Endothelial cell of umbilical vein (primary cell): ENCODE data around the gene GOLGA6A. TPM values are rescaled to one million over a fixed set of nuclear protein-coding genes. Genes with fewer than 3 reads are reported as not detected.
"Not testable (repeated sequence)": the region's sequence is repeated elsewhere in the genome, so short reads cannot be mapped to it uniquely, and the experiment has no call there.

Experiments
- Bru-seq: library from RNA; stranded (reverse); fragments of 400-500 nt; gene quantifications from one replicate; lab custom pipeline; 2021; lab: Mats Ljungman, UMichigan
- BruChase-seq, 2 experiments: library from RNA; stranded (reverse); fragments of 400-500 nt; gene quantifications; one replicate each; lab custom pipeline; 2021; lab: Mats Ljungman, UMichigan
- BruUV-seq: library from RNA; stranded (reverse); fragments of 400-500 nt; replicated peaks from 2 replicates; lab custom pipeline; 2021; lab: Mats Ljungman, UMichigan
- CTCF ChIA-PET: fragments of 300-600, 350-600 bp; sonication (Branson Sonifier 250); formaldehyde crosslinking; loops from one replicate; lab custom pipeline; 2021; ENCODE audit warnings: antibody characterized with exemption, inconsistent platforms; lab: Charles Lee
- POLR2A ChIA-PET: fragments of 300-600, 350-600 bp; sonication (Branson Sonifier 250); formaldehyde crosslinking; loops from one replicate; lab custom pipeline; 2021; ENCODE audit warnings: antibody characterized with exemption, inconsistent platforms; lab: Charles Lee
- DNase-seq: peaks from one replicate; pipeline ENCODE4 v3.0.0-alpha.2; 2011; ENCODE audit warnings: low read depth, low spot score
- FAIRE-seq: peaks from 2 replicates; lab custom pipeline; 2011; peaks lifted over from hg19 to GRCh38; lab: Jason Lieb, UNC
- H2AFZ ChIP-seq: 2 replicates; pipeline ENCODE4 v1.6.0; 2012; ENCODE audit warnings: low read depth, low read length, control low read depth, inconsistent platforms
- H3K27ac ChIP-seq: 2 replicates; pipeline ENCODE4 v1.5.1; 2011; ENCODE audit warnings: low read depth, mild to moderate bottlenecking, control low read depth, low read length, moderate library complexity; ENCODE audit not compliant: insufficient read depth
- H3K27me3 ChIP-seq, 2 experiments: 2 replicates each; pipeline versions ENCODE4 v1.6.0 to v1.6.1; 2011; ENCODE audit warnings: low read length in 2 of 2, mixed read lengths in 1 of 2; ENCODE audit not compliant: control insufficient read depth in 2 of 2, insufficient read depth in 2 of 2
- H3K36me3 ChIP-seq, 2 experiments: 2 replicates in 1 of 2; 3 replicates in 1 of 2; pipeline ENCODE4 v1.5.1; 2011; ENCODE audit warnings: low read length in 2 of 2, mild to moderate bottlenecking in 1 of 2, moderate library complexity in 1 of 2; ENCODE audit not compliant: control insufficient read depth in 2 of 2, insufficient read depth in 2 of 2; ENCODE audit errors: extremely low read depth in 1 of 2
- H3K4me1 ChIP-seq: 3 replicates; pipeline ENCODE4 v1.5.1; 2011; ENCODE audit warnings: mild to moderate bottlenecking, low read length; ENCODE audit not compliant: control insufficient read depth, insufficient read depth; ENCODE audit errors: extremely low read depth
- H3K4me2 ChIP-seq: 2 replicates; pipeline ENCODE4 v1.6.1; 2011; ENCODE audit warnings: low read length, control low read depth, mixed read lengths; ENCODE audit not compliant: insufficient read depth
- H3K4me3 ChIP-seq, 3 experiments: fragments of 200-600 bp in 1 of 3; sonication (generic), shearing (Covaris generic) in 1 of 3; replicated peaks in 1 of 3; 2 replicates each; pipeline ENCODE4 v1.5.1; 2011 to 2016; ENCODE audit warnings: control low read depth in 3 of 3, low read length in 3 of 3, mild to moderate bottlenecking in 2 of 3, inconsistent platforms in 1 of 3, low read depth in 1 of 3, moderate library complexity in 1 of 3; ENCODE audit not compliant: insufficient read depth in 1 of 3
- H3K79me2 ChIP-seq: 2 replicates; pipeline ENCODE4 v1.6.0; 2012; ENCODE audit warnings: low read length, inconsistent platforms; ENCODE audit not compliant: control insufficient read depth, insufficient read depth
- H3K9ac ChIP-seq: replicated peaks from 2 replicates; pipeline ENCODE3; 2011; ENCODE audit warnings: low read length, control low read depth; ENCODE audit not compliant: insufficient read depth; ENCODE audit errors: extremely low read depth
- H3K9me1 ChIP-seq: replicated peaks from 3 replicates; pipeline ENCODE4 v1.6.0; 2011; ENCODE audit warnings: mild to moderate bottlenecking, low read length; ENCODE audit not compliant: control insufficient read depth, insufficient read depth; ENCODE audit errors: extremely low read depth
- H3K9me3 ChIP-seq: replicated peaks from 2 replicates; pipeline ENCODE4 v1.5.1; 2012; ENCODE audit warnings: low read length, inconsistent platforms; ENCODE audit not compliant: control insufficient read depth, insufficient read depth
- H4K20me1 ChIP-seq: replicated peaks from 2 replicates; pipeline ENCODE3; 2011; ENCODE audit warnings: mild to moderate bottlenecking, low read length; ENCODE audit not compliant: control insufficient read depth, insufficient read depth; ENCODE audit errors: extremely low read depth
- CTCF ChIP-seq, 2 donors: IDR thresholded peaks; 1 replicate in 1 of 2; 2 replicates in 1 of 2; pipeline ENCODE4 v1.5.1; 2011; ENCODE audit warnings: low read length in 2 of 2, mild to moderate bottlenecking in 2 of 2, moderate library complexity in 2 of 2, control low read depth in 1 of 2, inconsistent platforms in 1 of 2, low read depth in 1 of 2; ENCODE audit not compliant: insufficient read depth in 1 of 2; ENCODE audit errors: extremely low read depth in 1 of 2
- EZH2 ChIP-seq: IDR thresholded peaks from 2 replicates; pipeline ENCODE4 v1.6.1; 2012; ENCODE audit warnings: borderline replicate concordance, low read depth, mild to moderate bottlenecking, moderate library complexity, low read length, inconsistent platforms; ENCODE audit not compliant: severe bottlenecking
- FOS ChIP-seq: IDR thresholded peaks from 2 replicates; pipeline ENCODE4 v1.6.1; 2011; ENCODE audit warnings: mild to moderate bottlenecking, low read length, moderate library complexity, borderline replicate concordance; ENCODE audit not compliant: insufficient read depth
- GATA2 ChIP-seq: IDR thresholded peaks from 2 replicates; pipeline ENCODE4 v1.7.0; 2011; ENCODE audit warnings: low read depth, mild to moderate bottlenecking, moderate library complexity, mixed read lengths, low read length; ENCODE audit not compliant: insufficient read length, insufficient read depth
- JUN ChIP-seq: IDR thresholded peaks from 2 replicates; pipeline ENCODE4 v1.6.1; 2011; ENCODE audit warnings: borderline replicate concordance, low read depth; ENCODE audit not compliant: insufficient read length, insufficient read depth
- MAX ChIP-seq: IDR thresholded peaks from 2 replicates; pipeline ENCODE4 v1.6.1; 2011; ENCODE audit not compliant: insufficient read depth, insufficient read length
- MYC ChIP-seq: IDR thresholded peaks from one replicate; pipeline ENCODE4 v1.6.1; 2011; ENCODE audit warnings: mild to moderate bottlenecking, low read depth, low read length
- POLR2A ChIP-seq: IDR thresholded peaks from 2 replicates; pipeline ENCODE4 v1.6.1; 2012; ENCODE audit warnings: low read depth, mild to moderate bottlenecking, control low read depth, low read length
- POLR2AphosphoS5 ChIP-seq: IDR thresholded peaks from 2 replicates; pipeline ENCODE4 v1.6.1; 2012; ENCODE audit warnings: low read depth, mild to moderate bottlenecking, control low read depth, low read length, moderate library complexity; ENCODE audit not compliant: insufficient read depth
- dilution Hi-C: fragments of 300-500 bp; cut with MboI; formaldehyde crosslinking; loops from one replicate; pipeline ENCODE4 v1.15.0; 2019; ENCODE audit warnings: low sequenced_read_pairs; ENCODE audit not compliant: extremely low pct_ligation_motif_present
- intact Hi-C: fragments of 100-400 bp; cut with micrococcal nuclease; formaldehyde crosslinking; loops from one replicate; pipeline ENCODE4 v1.10.0; 2022
- long read RNA-seq: library from polyadenylated mRNA; stranded (forward); transcript quantifications from one replicate; pipeline ENCODE4 v2.0.0, GENCODE V29; 2021
- polyA minus RNA-seq, 3 experiments: library from RNA; depleted of rRNA, polyadenylated mRNA; stranded (reverse); fragments of >200 nt; gene quantifications; 1 replicate in 1 of 3; 2 replicates in 2 of 3; pipeline ENCODE4 v1.2.3, GENCODE V29; 2011
- polyA plus RNA-seq, 4 experiments: library from polyadenylated mRNA; depleted of rRNA in 3 of 4; stranded (reverse) in 3 of 4; unstranded in 1 of 4; fragments of >200 nt; gene quantifications; 2 replicates each; pipeline versions ENCODE4 v1.2.1 to v1.2.3, GENCODE V29; 2011 to 2012; ENCODE audit warnings: missing spikeins in 1 of 4
- total RNA-seq: library from RNA; stranded (reverse); gene quantifications from 2 replicates; pipeline ENCODE4 v1.2.3, GENCODE V29; 2021

The GOLGA6A gene
- total RNA-seq (not detected in 2 replicates), polyA plus RNA-seq (not detected in 2 replicates), polyA minus RNA-seq (not detected in 2 replicates), Bru-seq, nascent RNA (not detected), BruChase-seq, experiment 1, labeled RNA remaining after a 6-hour chase (percentile 15 among the genes with signal in this experiment), BruChase-seq, experiment 2, labeled RNA remaining after a 2-hour chase (not detected)
- polyA plus RNA-seq (2011; cell fraction: cytosol; rRNA removed) = not detected in 2 replicates
- not detected in 2 replicates for polyA plus RNA-seq (2011; cell fraction: nucleus; rRNA removed)
- not detected in 2 replicates for polyA plus RNA-seq (2012)
- not detected for polyA minus RNA-seq (2011; cell fraction: cytosol; rRNA and poly(A)+ RNA removed)
- polyA minus RNA-seq (2011; cell fraction: nucleus; rRNA and poly(A)+ RNA removed) = not detected in 2 replicates
- long read RNA-seq = 0 reads

- H3K4me1 ChIP-seq, H3K9ac ChIP-seq, DNase-seq, H3K27me3 ChIP-seq, H3K9me1 ChIP-seq, H4K20me1 ChIP-seq, H3K9me3 ChIP-seq, dilution Hi-C loops, H3K4me3 ChIP-seq, POLR2A ChIA-PET, H3K27ac ChIP-seq, FAIRE-seq, CTCF ChIA-PET, H3K4me2 ChIP-seq, H3K79me2 ChIP-seq, H3K36me3 ChIP-seq, BruUV-seq, intact Hi-C loops, H2AFZ ChIP-seq: not testable (repeated sequence)
These were observed at the start of gene GOLGA6A for GRCh38 chr15:74082450-74082849. Gene GOLGA6A (minus strand): TSS chr15:74082550. CDS start chr15:74082509, 41 bp downstream.

DNA sequence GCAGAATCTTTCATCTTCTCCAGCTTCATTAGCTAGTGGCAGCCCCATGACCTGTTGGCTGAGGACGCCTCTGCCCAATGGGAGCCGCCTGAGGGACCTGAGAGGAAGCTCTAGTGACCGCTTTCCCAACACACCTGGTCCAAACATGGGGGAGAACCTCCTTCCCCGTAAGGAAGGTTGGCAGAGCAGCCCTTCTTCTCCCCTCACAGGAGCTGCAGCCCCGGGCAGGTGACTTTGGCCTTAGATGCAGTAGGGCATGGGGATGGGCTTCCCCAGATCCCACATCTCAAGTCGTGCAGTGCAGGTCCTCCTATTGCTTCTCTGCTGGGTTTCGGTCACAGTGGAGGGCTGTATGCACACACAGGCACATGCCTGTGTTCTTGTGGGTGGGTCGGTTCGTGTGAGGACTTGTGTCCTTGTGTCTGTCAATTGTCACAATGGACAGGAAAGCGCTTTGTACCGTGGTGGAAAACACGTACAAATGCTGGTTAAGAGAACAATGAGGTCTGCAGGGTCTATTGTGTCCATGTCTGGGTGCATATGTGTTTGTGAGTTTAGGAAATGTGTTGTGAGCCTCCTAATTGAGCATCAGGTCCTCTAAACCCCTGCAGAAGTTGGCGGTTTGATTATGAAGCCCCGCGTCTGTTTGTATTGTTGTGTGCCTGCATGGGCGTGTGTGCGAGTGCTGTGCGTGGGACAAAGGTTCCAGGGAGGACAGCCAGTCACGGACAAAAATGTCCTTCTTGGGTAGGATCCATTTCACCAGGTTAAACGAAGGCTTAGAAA, 49.5 kb upstream of the GOLGA6A start:
- dilution Hi-C loops (no loop called here), intact Hi-C loops (loop anchor here (5.0 kb wide), 2 partner anchors 160 to 180 kb away; no protein-coding TSS in a partner anchor)
- Histone ChIP-seq H3K79me2 (no peaks in the 10 kb centered on the region), H4K20me1 (no peaks in the 10 kb centered on the region), H3K4me3 (no peak overlapping the region), H3K4me1 (peaks cover 13% of the 10 kb centered on the region), H3K27ac (no peak overlapping the region), H3K9me3 (no peaks in the 10 kb centered on the region), H3K27me3 (peaks cover 80 to 88% of the 10 kb centered on the region in 2 experiments), H3K36me3 (no peaks in the 10 kb centered on the region), H3K9ac (no peak overlapping the region), H2AFZ (no peak overlapping the region), H3K9me1 (no peaks in the 10 kb centered on the region), H3K4me2 (no peak overlapping the region)
- ChIA-PET POLR2A (no interaction called here), CTCF (interaction anchor here (1.3 to 1.4 kb wide), 2 partner anchors 176 to 189 kb away, joined by 8 to 9 read pairs; no protein-coding TSS in a partner anchor)
- BruUV-seq = no TSS peak
- no peak for FAIRE-seq
- DNase-seq = no peak
- no peak for TF ChIP-seq MAX
- no peak for TF ChIP-seq GATA2
- TF ChIP-seq MYC = no peak
- no peak for TF ChIP-seq CTCF (IDR thresholded peaks at IDR 0.05; ENCODE audit: extremely low read depth in 1 of 2, insufficient read depth in 1 of 2, low read depth in 1 of 2, low read length in 2 of 2)
- TF ChIP-seq POLR2AphosphoS5 = no peak
- no peak for TF ChIP-seq EZH2
- TF ChIP-seq FOS = no peak
- TF ChIP-seq POLR2A = no peak
- TF ChIP-seq JUN = no peak
